A673 (cell line): ENCODE measurements around the gene LCN6. TPM values are rescaled to one million over a fixed set of nuclear protein-coding genes. Genes with fewer than 3 reads are reported as not detected.
"Not testable (repeated sequence)": the region's sequence is repeated elsewhere in the genome, so short reads cannot be mapped to it uniquely, and the experiment has no call there.

Experiments used
- BruUV-seq: library from RNA; stranded (reverse); fragments of 400-500 nt; replicated peaks from 2 replicates; lab custom pipeline; 2021; lab: Mats Ljungman, UMichigan
- CTCF ChIA-PET: fragments of 300-600 bp; sonication (Branson Sonifier 250); formaldehyde crosslinking; loops from one replicate; lab custom pipeline; 2022; ENCODE audit warnings: antibody characterized with exemption; lab: Charles Lee
- POLR2A ChIA-PET: fragments of 300-600 bp; sonication (Branson Sonifier 250); formaldehyde crosslinking; loops from one replicate; lab custom pipeline; 2022; ENCODE audit warnings: antibody characterized with exemption; ENCODE audit not compliant: low non-redundant PET; lab: Charles Lee
- DNase-seq: peaks from one replicate; pipeline ENCODE4 v3.0.0-alpha.2; 2015; ENCODE audit warnings: low spot score
- H3K27ac ChIP-seq: fragments of 200-600 bp; sonication (generic); 2 replicates; pipeline ENCODE4 v1.5.1; 2016; ENCODE audit warnings: mixed run types, low read depth, mild to moderate bottlenecking, mixed read lengths, antibody characterized with exemption, low read length; ENCODE audit not compliant: poor library complexity, severe bottlenecking
- H3K27me3 ChIP-seq: fragments of 200-600 bp; sonication (generic); replicated peaks from 2 replicates; pipeline ENCODE4 v1.6.1; 2017; ENCODE audit warnings: mixed run types, low read depth, mild to moderate bottlenecking, mixed read lengths, antibody characterized with exemption, low read length; ENCODE audit not compliant: insufficient read depth, poor library complexity
- H3K36me3 ChIP-seq: fragments of 200-600 bp; sonication (generic); 2 replicates; pipeline ENCODE4 v1.6.1; 2016; ENCODE audit warnings: mixed run types, mild to moderate bottlenecking, mixed read lengths, antibody characterized with exemption, low read length; ENCODE audit not compliant: insufficient read depth, poor library complexity, severe bottlenecking
- H3K4me1 ChIP-seq: fragments of 200-600 bp; sonication (generic); 2 replicates; pipeline ENCODE4 v1.6.1; 2017; ENCODE audit warnings: mixed run types, mild to moderate bottlenecking, mixed read lengths, antibody characterized with exemption, low read length; ENCODE audit not compliant: insufficient read depth, poor library complexity, severe bottlenecking
- H3K4me3 ChIP-seq: fragments of 200-600 bp; sonication (generic); 2 replicates; pipeline ENCODE4 v1.5.1; 2016; ENCODE audit warnings: low read depth, mixed run types, mild to moderate bottlenecking, mixed read lengths, low read length; ENCODE audit not compliant: poor library complexity, severe bottlenecking
- H3K9me3 ChIP-seq: fragments of 200-600 bp; sonication (generic); 2 replicates; pipeline ENCODE4 v1.6.1; 2016; ENCODE audit warnings: mixed run types, low read depth, mild to moderate bottlenecking, mixed read lengths, antibody characterized with exemption, low read length; ENCODE audit not compliant: poor library complexity, severe bottlenecking
- EZH2 ChIP-seq: fragments of 200-600 bp; sonication (generic); IDR thresholded peaks from 2 replicates; pipeline ENCODE4 v1.6.1; 2017; ENCODE audit warnings: borderline replicate concordance, low read depth, mild to moderate bottlenecking, mixed read lengths, antibody characterized with exemption, low read length; ENCODE audit not compliant: poor library complexity, severe bottlenecking
- intact Hi-C: fragments of 100-400 bp; cut with micrococcal nuclease; formaldehyde crosslinking; loops from one replicate; pipeline ENCODE4 v1.10.0; 2022; ENCODE audit not compliant: unreplicated experiment
- total RNA-seq: library from RNA; stranded (reverse); gene quantifications from 2 replicates; pipeline ENCODE4 v1.2.3, GENCODE V29; 2021
- TF ChIP-seq, protein P1 (sequence below): fragments of 300-800, 200-600 bp; sonication (generic); conservative IDR thresholded peaks from 2 replicates; pipeline ENCODE4 v1.5.1; 2017; ENCODE audit warnings: low read depth, mild to moderate bottlenecking, antibody characterized with exemption, low read length, moderate library complexity, mixed read lengths

LCN6 gene
- total RNA-seq, 1 experiment from 2014 or later = not detected

DNA sequence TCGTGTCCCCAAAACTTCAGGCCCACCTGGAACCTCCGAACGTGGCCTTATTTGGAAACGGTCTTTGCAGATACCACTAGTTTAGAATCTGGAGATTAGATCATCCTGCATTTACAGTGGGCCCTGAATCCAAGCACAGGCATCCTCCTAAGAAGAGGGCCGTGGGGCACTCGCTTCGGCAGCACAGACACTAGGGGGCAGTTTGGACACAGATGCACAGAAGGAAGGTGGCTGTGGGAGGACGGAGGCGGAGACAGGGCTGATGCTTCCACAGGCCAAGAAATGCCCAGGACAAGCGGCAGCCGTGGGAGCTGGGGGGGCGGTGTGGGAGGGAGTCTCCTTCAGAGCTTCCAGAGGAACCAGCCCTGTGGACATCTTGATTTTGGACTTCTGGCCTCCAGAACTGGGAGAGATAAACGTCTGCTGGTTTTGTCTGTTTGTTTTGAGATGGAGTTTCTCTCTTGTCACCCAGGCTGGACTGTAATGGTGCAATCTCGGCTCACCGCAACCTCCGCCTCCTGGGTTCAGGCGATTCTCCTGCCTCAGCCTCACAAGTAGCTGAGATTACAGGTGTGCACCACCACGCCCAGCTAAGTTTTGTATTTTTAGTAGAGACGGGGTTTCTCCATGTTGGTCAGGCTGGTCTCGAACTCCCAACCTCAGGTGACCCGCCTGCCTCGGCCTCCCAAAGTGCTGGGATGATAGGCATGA, 12.7 kb upstream of the LCN6 start:
- DNase-seq = peak; percentile 81
- intact Hi-C loops, H3K4me1 ChIP-seq, H3K27me3 ChIP-seq, H3K36me3 ChIP-seq, H3K9me3 ChIP-seq, H3K4me3 ChIP-seq, POLR2A ChIA-PET, H3K27ac ChIP-seq, BruUV-seq: not testable (repeated sequence)
- CTCF ChIA-PET = interaction anchor here (0.6 to 0.9 kb wide), 2 partner anchors 11 to 232 kb away, joined by 3 read pairs; no protein-coding TSS in a partner anchor
- TF ChIP-seq, protein P1, sequence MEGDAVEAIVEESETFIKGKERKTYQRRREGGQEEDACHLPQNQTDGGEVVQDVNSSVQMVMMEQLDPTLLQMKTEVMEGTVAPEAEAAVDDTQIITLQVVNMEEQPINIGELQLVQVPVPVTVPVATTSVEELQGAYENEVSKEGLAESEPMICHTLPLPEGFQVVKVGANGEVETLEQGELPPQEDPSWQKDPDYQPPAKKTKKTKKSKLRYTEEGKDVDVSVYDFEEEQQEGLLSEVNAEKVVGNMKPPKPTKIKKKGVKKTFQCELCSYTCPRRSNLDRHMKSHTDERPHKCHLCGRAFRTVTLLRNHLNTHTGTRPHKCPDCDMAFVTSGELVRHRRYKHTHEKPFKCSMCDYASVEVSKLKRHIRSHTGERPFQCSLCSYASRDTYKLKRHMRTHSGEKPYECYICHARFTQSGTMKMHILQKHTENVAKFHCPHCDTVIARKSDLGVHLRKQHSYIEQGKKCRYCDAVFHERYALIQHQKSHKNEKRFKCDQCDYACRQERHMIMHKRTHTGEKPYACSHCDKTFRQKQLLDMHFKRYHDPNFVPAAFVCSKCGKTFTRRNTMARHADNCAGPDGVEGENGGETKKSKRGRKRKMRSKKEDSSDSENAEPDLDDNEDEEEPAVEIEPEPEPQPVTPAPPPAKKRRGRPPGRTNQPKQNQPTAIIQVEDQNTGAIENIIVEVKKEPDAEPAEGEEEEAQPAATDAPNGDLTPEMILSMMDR = peak; percentile 81

DNA sequence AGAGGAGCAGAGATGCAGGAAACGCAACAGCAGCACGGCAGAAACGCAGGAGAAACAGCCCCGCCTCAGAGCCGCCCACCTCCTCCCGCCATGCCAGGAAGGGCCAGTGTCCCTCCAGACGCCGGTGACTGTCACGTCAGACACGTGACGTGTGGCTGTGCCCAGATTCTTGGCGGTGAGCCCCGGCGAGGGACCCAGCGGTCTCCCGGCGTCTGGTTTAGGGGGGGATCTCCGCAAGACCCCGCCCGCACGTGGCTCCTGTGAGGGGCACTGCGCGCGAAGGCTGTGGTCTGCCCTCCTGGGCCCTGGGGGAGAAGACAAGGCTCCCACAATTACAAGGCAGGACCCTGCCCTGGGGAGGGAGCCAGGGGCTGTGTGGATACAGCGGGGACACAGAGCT, 12.1 kb upstream of the LCN6 start:
- H3K4me3 ChIP-seq = no peak overlapping the region
- intact Hi-C loops = no loop called here
- H3K9me3 ChIP-seq = no peaks in the 10 kb centered on the region
- no peaks in the 10 kb centered on the region for H3K36me3 ChIP-seq
- H3K4me1 ChIP-seq = peaks cover 5% of the 10 kb centered on the region
- ChIA-PET CTCF (interaction anchor here (0.9 kb wide), 1 partner anchor 10 kb away, joined by 3 read pairs; no protein-coding TSS in a partner anchor), POLR2A (no interaction called here)
- TF ChIP-seq, protein P1 = no peak
- no peak for TF ChIP-seq EZH2
- no TSS peak for BruUV-seq
- H3K27ac ChIP-seq = no peak overlapping the region
- H3K27me3 ChIP-seq = no peaks in the 10 kb centered on the region
- no peak for DNase-seq

DNA sequence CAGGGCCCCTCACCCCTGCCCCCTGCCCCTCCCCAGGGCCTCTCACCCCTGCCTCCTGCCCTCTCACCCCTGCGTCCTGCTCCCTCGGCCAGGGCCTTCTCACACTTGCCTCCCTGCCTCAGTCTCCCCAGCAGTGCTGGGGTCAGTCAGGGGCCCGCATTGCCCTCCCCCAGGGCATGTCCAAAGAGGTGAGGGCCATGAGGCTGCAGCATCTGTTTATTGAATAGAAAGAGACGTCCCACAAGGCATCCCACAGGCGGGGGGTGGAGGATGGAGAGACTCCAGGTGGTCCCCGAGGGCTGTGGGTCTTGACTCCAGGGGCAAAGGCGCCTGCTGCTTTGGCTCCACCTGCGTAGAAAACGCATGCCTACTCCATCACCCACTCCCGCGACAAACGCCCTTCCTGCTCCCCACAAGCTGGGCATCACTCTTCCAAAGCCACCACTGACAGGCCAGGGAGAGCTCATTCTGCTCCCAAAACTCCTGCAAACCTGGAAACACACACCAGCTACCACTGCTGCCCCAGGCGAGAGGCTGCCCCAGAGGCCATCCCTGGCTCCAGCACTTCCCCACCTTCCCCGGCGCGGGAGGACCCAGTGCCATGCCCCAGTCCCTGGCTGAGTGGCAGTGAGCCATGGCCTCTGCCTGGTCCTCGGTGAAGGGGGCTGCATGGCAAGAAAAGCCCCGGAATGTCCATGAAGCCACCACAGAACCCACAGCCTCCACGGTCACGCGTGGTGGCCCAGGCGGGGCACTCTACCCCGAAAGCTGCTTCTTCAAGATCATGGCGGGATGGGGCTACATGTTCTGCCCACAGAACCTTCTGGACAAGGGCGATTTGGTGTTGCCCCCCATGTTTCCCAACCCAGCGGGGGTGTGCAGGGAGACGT, 11.4 kb upstream of the LCN6 start:
- BruUV-seq = no TSS peak
- Histone ChIP-seq H3K4me3 (no peak overlapping the region), H3K9me3 (no peaks in the 10 kb centered on the region), H3K27me3 (no peaks in the 10 kb centered on the region), H3K27ac (no peak overlapping the region), H3K36me3 (no peaks in the 10 kb centered on the region), H3K4me1 (peaks cover 5% of the 10 kb centered on the region)
- TF ChIP-seq, protein P1 = no peak
- no peak for TF ChIP-seq EZH2
- no peak for DNase-seq
- intact Hi-C loops = no loop called here
- CTCF ChIA-PET = no interaction called here
- POLR2A ChIA-PET = no interaction called here
